IPS-18a (cell line): ENCODE data around the gene MUC4.
"Not testable (repeated sequence)": the region's sequence is repeated elsewhere in the genome, so short reads cannot be mapped to it uniquely, and the experiment has no call there.

ENCODE experiments used
- H3K27ac ChIP-seq: one replicate; pipeline ENCODE4 v1.5.1; 2013; ENCODE audit warnings: low read length
- H3K27me3 ChIP-seq: one replicate; pipeline ENCODE4 v1.6.1; 2013; ENCODE audit warnings: mild to moderate bottlenecking, low read length; ENCODE audit not compliant: control insufficient read depth, insufficient read depth
- H3K36me3 ChIP-seq: one replicate; pipeline ENCODE4 v1.6.1; 2013; ENCODE audit warnings: low read depth, low read length; ENCODE audit not compliant: control insufficient read depth
- H3K4me1 ChIP-seq: one replicate; pipeline ENCODE4 v1.6.1; 2013; ENCODE audit warnings: low read depth, low read length; ENCODE audit not compliant: control insufficient read depth
- H3K4me3 ChIP-seq: one replicate; pipeline ENCODE4 v1.5.1; 2013; ENCODE audit warnings: low read length
- H3K9ac ChIP-seq: one replicate; pipeline ENCODE4 v1.6.1; 2013; ENCODE audit warnings: mild to moderate bottlenecking, low read length, moderate library complexity
- H3K9me3 ChIP-seq: one replicate; pipeline ENCODE4 v1.6.1; 2013; ENCODE audit warnings: low read depth, low read length; ENCODE audit not compliant: control insufficient read depth

Gene MUC4

DNA sequence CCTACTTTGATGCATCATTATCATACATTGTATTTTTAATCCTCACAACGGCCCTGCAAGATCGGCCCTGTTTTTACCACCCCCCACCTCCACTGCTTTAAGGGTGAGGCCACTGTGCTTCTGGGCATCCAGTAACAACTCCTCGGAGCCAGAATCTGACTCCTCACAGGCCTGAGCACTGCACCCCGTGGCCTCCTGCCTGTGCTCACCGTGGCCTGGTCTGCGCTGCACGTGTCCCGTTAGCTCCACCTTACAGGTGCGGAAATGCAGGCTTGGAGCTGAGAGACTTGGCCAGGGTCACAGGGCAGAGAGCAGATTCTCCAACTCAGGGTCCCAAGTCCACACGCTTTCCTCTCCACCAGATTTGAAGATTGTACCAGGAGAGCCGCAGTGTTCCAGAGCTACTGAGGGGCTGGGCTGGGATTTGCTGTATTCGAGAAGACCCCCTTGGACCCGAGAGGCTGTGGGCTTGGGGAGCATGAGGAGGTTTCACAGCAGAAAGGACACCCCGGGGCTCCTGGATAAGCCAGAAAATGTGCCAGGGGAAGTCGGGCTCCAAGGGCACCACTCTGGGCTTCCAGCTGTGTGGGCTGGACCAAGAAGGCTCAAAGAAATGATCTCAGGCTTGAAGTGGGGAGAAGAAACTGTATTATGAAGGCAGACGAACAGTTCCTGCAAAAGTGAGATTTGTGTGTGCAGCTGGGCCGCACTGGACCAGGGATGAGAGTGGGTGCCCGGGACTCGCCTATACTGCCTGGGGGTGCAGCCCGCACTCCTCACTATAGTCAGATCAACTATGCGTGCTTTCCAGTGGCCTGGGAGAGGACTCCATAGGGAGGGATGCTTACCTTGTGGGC, 89.4 kb downstream of the MUC4 start:
- H3K4me1 ChIP-seq, H3K27me3 ChIP-seq, H3K9ac ChIP-seq, H3K9me3 ChIP-seq, H3K4me3 ChIP-seq, H3K36me3 ChIP-seq, H3K27ac ChIP-seq: not testable (repeated sequence)

DNA sequence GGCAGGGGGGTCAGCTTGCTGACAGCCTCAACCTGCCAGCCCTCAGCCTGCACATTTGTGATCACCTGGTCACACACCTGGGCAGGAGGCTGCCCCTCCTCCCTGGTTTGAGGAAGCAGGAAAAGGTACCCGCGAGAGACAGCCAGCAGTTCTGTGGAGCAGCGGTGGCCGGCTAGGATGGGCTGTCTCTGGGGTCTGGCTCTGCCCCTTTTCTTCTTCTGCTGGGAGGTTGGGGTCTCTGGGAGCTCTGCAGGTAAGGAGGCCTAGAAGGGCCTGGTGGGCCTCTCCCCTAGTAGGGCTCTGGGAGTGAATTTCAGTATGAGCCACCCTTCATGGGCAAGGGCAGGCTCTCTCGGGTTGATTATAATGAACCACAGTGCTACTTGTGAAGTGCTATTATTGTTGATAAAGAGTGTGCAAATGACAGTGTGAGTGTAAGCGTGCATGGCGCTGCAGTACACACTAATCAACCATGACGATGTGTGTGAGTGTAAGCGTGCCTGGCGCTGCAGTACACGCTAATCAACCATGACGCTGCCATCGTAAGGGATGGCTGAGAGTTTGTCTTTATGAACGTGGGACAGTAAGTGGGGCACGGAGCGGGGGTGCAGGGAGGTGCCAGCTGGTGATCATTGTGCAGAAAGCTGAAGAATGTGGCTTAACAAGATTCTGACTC, 90.8 kb downstream of the MUC4 start, which contains the start of gene MUC20:
Gene MUC20, plus strand, starts transcription at position 148 of the 676 bp plus-strand sequence. Its CDS starts 30 bp downstream, at position 178.
- H3K9ac ChIP-seq, H3K27me3 ChIP-seq, H3K4me3 ChIP-seq, H3K27ac ChIP-seq, H3K4me1 ChIP-seq, H3K9me3 ChIP-seq, H3K36me3 ChIP-seq: not testable (repeated sequence)

DNA sequence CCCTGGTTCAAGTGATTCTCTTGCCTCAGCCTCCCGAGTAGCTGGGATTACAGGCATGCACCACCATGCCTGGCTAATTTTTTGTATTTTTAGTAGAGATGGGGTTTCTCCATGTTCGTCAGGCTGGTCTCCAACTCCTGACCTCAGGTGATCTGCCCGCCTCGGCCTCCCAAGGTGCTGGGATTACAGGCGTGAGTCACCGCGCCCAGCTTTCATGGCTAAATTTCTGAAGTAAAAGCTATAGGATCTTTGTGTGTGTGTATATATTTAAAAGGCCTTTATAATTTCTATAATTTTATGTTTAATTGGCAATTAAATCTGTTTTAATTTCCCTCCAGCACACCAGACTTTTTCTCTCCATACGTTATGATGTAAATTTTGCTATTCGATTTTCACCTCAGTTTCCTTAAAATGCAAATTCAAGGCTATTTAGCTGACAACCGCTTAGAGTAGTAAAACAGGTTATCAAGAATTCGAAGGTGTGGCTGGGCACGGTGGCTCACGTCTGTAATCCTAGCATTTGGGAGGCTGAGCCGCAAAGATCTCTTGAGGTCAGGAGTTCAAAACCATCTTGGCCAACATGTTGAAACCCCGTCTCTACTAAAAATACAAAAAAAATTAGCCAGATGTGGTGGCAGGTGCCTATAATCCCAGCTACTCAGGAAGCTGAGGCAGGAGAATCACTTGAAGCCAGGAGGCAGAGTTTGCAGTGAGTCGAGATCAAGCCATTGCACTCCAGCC, 92.0 kb downstream of the MUC4 start:
- not testable (repeated sequence) for H3K9me3 ChIP-seq, H3K9ac ChIP-seq, H3K27ac ChIP-seq, H3K4me1 ChIP-seq, H3K4me3 ChIP-seq, H3K27me3 ChIP-seq, H3K36me3 ChIP-seq

DNA sequence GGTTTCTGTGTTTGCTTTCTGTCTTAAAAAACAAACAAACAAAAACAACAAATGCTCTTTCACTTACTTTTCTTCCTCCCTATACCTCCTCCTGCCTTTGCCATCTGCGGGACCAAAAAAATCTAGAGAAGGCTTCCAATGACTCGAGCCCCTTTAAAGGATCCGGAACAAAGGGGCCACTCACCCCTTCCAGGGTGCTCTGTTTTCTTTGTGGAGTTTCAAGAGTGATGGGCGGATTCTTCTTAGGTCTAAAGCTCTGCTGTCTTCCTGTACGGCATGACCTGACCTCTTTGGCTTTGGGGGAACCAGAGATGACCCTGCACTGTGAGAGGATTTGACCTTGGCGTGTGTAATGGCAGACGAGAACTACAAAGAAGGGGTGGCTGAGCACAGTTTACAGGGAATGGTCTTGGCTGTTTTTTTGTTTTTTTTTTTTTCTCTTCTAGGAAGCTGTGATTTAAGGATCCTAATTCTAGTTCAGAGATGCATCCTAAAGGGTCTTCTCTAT, 93.2 kb downstream of the MUC4 start:
- no peak overlapping the region for H3K9ac ChIP-seq
- no peaks in the 10 kb centered on the region for H3K36me3 ChIP-seq
- H3K9me3 ChIP-seq, result no peaks in the 10 kb centered on the region
- peaks cover 7% of the 10 kb centered on the region for H3K4me1 ChIP-seq
- H3K4me3 ChIP-seq, result no peak overlapping the region
- H3K27ac ChIP-seq, result no peak overlapping the region
- H3K27me3 ChIP-seq, result no peaks in the 10 kb centered on the region

DNA sequence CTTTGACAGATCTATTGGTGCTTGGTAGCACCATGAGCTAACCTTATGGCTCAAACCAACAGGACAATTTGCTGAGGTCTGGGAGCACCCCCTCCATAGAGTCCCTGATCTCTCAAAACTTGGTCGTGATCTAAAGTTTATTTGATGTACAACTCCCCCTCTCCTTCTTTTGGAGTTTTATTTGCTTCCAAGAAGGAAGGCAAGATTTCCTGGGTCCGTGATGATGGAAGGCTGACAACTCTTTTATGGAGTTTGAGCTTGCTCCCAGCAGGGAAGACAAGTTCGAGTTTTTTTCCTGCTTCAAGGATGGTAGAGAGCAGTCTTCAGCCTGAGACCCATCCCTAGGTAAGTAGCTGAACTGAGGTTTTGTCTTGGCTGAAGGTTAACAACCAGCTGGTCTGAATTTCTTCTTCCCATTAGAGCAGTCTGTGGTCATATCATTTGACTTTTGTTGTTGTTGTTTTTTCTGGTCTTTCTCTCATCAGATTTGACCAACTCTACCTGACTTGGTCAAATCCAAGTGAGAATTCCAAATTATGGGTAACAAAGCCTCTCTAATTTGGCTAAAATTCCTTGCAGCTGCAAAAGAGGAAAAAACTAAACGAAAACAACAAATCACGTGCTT, 93.8 kb downstream of the MUC4 start:
- no peaks in the 10 kb centered on the region for H3K27me3 ChIP-seq
- no peak overlapping the region for H3K27ac ChIP-seq

DNA sequence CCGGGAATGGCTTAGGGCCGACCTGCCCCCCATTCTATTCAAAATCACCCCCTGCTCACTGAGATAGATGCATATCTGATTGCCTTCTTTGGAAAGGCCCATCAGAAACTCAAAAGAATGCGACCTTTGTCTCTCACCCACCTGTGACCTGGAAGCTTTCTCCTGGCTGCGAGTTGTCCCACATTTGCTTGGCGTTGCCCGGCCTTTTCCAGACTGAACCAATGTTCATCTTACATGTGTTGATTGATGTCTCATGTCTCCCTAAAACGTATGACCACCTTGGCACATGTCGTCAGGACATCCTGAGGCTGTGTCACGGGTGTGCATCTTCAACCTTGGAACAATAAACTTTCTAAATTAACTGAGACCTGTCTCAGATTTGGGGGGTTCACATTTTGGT, 94.3 kb downstream of the MUC4 start:
- Histone ChIP-seq H3K27ac (no peak overlapping the region), H3K4me3 (no peak overlapping the region), H3K4me1 (peaks cover 7% of the 10 kb centered on the region), H3K9ac (no peak overlapping the region), H3K36me3 (no peaks in the 10 kb centered on the region), H3K9me3 (no peaks in the 10 kb centered on the region), H3K27me3 (no peaks in the 10 kb centered on the region)

More for the DNA sequence above, 93.8 kb downstream of the MUC4 start:
- Histone ChIP-seq H3K9me3 (no peaks in the 10 kb centered on the region), H3K36me3 (no peaks in the 10 kb centered on the region), H3K9ac (no peak overlapping the region), H3K4me3 (no peak overlapping the region), H3K4me1 (peaks cover 7% of the 10 kb centered on the region)

DNA sequence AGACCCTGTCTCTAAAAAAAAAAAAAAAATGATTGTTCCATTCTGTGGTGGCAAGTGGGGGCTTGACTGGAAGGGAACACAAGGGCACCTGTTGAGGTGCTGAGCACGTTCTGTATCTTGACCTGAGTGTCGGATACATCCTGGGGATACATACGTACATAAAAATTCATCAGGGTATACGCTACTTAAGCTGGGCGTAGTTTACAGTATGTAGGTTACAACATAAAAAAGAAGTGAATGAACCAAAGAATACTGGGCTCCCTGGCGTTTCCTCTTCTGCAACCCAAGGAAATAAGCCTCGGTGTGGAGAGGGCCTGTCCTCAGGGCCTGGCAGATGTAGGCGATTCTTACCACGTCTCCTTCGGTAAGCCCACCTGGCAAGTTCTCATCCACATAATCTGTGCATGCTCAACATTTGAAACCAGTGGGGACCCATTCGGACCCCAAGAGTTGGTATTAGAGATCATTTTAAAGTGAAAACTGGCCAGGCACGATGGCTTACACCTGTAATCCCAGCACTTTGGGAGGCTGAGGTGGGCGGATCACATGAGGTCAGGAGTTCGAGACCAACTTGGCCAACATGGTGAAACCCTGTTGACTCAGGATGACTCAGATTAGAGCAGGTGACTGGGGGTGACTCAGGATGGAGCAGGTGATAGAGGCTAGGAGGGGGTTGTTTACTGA, 96.0 kb downstream of the MUC4 start:
- H3K36me3 ChIP-seq, result no peaks in the 10 kb centered on the region
- H3K27me3 ChIP-seq, result no peaks in the 10 kb centered on the region
- no peaks in the 10 kb centered on the region for H3K9me3 ChIP-seq
- no peak overlapping the region for H3K4me3 ChIP-seq
- peaks cover 7% of the 10 kb centered on the region for H3K4me1 ChIP-seq
- no peak overlapping the region for H3K9ac ChIP-seq
- H3K27ac ChIP-seq, result no peak overlapping the region

DNA sequence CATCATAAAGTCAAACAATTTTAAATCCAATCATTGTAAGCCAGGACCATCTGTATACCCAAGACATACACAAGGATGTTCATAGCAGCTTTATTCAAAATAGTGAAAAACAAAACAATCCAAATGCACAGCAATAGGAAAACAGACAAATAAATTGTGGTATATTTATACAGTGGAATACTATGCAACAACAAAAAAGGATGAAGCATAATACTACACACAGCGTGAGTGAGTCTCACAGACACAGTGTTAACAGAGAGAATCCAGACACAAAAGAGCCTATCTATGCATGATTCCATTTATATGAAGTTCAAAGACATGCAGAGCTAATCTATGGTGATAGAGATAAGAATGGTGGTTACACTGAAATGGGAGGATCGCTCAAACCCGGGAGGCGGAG, 96.6 kb downstream of the MUC4 start:
- Histone ChIP-seq H3K27ac (no peak overlapping the region), H3K4me1 (peaks cover 7% of the 10 kb centered on the region), H3K9me3 (no peaks in the 10 kb centered on the region), H3K27me3 (no peaks in the 10 kb centered on the region), H3K36me3 (no peaks in the 10 kb centered on the region), H3K9ac (no peak overlapping the region), H3K4me3 (no peak overlapping the region)

DNA sequence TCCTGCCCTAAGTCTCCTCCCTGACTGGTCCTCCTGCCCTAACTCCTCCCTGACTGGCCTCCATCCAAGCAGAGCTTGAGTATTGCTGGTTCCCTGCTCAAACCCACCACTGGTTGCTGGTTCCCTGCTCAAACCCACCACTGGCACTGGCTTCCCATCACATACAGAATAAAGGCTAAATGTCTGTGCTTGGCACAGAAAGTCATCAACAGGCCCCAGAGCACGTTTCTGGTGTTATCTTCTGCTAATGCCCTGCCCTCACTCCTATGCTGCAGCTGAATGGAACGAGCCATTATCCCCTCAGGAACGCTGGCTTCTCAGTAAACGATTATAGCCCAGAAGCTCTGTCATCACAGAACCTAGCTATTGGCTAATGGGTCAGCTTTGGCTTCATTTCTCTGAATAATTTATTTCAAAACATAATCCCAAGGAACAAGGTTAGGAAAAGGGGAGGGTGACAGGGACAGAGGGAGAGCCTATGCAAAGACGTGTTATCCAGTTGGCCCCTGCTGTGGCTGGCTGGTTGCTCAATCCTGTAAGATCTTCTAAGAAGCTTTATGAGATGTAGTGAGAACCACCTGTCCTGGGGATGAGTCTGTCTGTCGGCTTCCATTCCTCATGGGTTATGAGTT, 97.2 kb downstream of the MUC4 start:
- Histone ChIP-seq H3K9ac (no peak overlapping the region), H3K4me1 (peaks cover 7% of the 10 kb centered on the region), H3K27ac (no peak overlapping the region), H3K9me3 (no peaks in the 10 kb centered on the region), H3K27me3 (no peaks in the 10 kb centered on the region), H3K4me3 (no peak overlapping the region), H3K36me3 (no peaks in the 10 kb centered on the region)

DNA sequence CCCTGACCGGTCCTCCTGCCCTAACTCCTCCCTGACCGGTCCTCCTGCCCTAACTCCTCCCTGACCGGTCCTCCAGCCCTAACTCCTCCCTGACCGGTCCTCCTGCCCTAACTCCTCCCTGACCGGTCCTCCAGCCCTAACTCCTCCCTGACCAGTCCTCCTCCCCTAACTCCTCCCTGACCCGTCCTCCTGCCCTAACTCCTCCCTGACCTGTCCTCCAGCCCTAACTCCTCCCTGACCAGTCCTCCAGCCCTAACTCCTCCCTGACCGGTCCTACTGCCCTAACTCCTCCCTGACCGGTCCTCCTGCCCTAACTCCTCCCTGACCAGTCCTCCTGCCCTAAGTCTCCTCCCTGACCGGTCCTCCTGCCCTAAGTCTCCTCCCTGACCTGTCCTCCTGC, 98.6 kb downstream of the MUC4 start:
- H3K27me3 ChIP-seq, H3K27ac ChIP-seq, H3K9ac ChIP-seq, H3K4me1 ChIP-seq, H3K36me3 ChIP-seq, H3K9me3 ChIP-seq, H3K4me3 ChIP-seq: not testable (repeated sequence)
